Chondrocyte (in vitro differentiated cells): ENCODE results near the gene MRPS14. TPM values are rescaled to one million over a fixed set of nuclear protein-coding genes. Genes with fewer than 3 reads are reported as not detected.

Experiments used
- DNase-seq: peaks from one replicate; pipeline ENCODE4 v3.0.0; 2021; ENCODE audit warnings: mixed read lengths, low spot score
- H3K27ac Mint-ChIP-seq: one replicate; pipeline ENCODE4 v1.8.0; 2021; ENCODE audit warnings: mild to moderate bottlenecking, moderate library complexity, mixed read lengths; ENCODE audit not compliant: unreplicated experiment
- H3K27me3 Mint-ChIP-seq: 2 replicates; pipeline ENCODE4 v1.8.0; 2021; ENCODE audit warnings: low read depth, mixed read lengths
- H3K36me3 Mint-ChIP-seq: 2 replicates; pipeline ENCODE4 v1.8.0; 2021; ENCODE audit warnings: low read depth, mixed read lengths
- H3K4me1 Mint-ChIP-seq: 2 replicates; pipeline ENCODE4 v1.8.0; 2021; ENCODE audit warnings: low read depth, mild to moderate bottlenecking, mixed read lengths
- H3K4me3 Mint-ChIP-seq: one replicate; pipeline ENCODE4 v1.8.0; 2021; ENCODE audit warnings: mild to moderate bottlenecking, moderate library complexity, mixed read lengths; ENCODE audit not compliant: unreplicated experiment
- H3K9me3 Mint-ChIP-seq: 2 replicates; pipeline ENCODE4 v1.8.0; 2021; ENCODE audit warnings: low read depth, mixed read lengths
- CTCF ChIP-seq: fragments of 200-600 bp; sonication (generic); IDR thresholded peaks from 2 replicates; pipeline ENCODE4 v1.5.0; 2021; ENCODE audit warnings: antibody characterized with exemption, mild to moderate bottlenecking, moderate library complexity
- total RNA-seq: library from RNA; stranded (reverse); gene quantifications from 3 replicates; pipeline ENCODE4 v1.2.1, GENCODE V29; 2021

Gene MRPS14
- total RNA-seq, 1 donor from 2014 or later = 22.1 TPM

DNA sequence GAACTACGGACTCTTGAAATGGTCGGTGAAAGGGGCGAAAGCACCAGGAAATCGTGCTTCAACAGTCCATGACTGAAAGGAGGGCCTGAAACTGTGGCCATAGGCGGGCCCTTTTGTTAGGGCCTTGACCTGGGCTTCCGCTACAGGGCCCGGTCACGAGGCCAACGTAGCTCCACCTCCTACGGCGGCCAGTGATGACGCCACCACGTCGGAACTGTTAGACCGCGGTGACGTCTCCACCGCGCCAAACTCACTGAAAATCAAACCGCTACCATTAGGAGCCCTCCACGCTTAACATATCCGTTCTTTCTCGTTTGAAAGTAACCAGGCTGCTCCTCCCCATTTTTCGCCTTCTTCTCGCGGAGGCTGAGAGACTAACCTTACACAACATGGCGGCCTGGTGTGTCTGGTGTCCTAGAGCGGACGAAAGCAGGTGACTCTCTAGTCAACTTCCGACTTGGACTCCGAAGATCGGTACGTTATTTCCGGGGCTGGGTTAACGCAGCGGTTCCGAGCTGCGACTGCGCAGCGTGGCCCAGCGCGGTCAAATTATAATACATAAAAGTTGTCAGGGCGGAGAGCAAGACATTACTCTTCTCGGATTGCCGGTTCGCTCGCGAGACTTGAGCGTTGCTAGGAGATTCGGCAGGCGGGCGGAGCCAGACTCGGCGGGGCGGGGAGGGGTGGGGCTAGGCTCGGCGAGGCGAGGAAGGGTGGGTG is 23.8 kb downstream of the MRPS14 start:
- DNase-seq = peak; percentile 97
- Mint-ChIP-seq H3K27ac (no peak overlapping the region), H3K4me3 (no peak overlapping the region), H3K4me1 (peaks cover 40% of the 10 kb centered on the region), H3K36me3 (no peaks in the 10 kb centered on the region), H3K9me3 (no peaks in the 10 kb centered on the region), H3K27me3 (no peaks in the 10 kb centered on the region)
- no peak for TF ChIP-seq CTCF

GRCh38 chr1:174998569-174999215 is 24.5 kb downstream of the MRPS14 start:
- peaks cover 39% of the 10 kb centered on the region for H3K4me1 Mint-ChIP-seq
- H3K9me3 Mint-ChIP-seq = no peaks in the 10 kb centered on the region
- peak; percentile 97 for TF ChIP-seq CTCF
- H3K27me3 Mint-ChIP-seq = no peaks in the 10 kb centered on the region
- H3K36me3 Mint-ChIP-seq = no peaks in the 10 kb centered on the region
- H3K27ac Mint-ChIP-seq = no peak overlapping the region
- DNase-seq = no peak
- H3K4me3 Mint-ChIP-seq = no peak overlapping the region

DNA sequence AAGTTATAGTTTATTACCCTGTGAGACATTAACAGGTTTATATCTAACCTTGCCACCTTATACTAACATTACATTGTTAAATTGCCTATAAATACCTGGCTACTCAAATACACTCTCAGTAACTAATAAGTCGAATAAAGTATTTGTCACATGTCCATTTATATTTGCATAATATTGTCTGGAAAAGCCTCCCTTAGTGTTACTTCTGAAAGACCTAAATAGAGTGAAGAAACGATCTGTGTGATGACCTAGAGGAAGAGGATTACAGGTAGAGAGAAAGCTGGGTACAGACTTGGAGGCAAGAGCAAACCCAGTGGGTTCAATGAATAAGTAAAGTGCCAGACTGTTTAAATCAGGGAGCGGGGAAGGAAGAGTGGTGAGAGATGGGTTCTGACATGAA is 26.2 kb downstream of the MRPS14 start:
- H3K27ac Mint-ChIP-seq = no peak overlapping the region
- no peaks in the 10 kb centered on the region for H3K36me3 Mint-ChIP-seq
- H3K27me3 Mint-ChIP-seq = no peaks in the 10 kb centered on the region
- H3K4me1 Mint-ChIP-seq = peaks cover 27% of the 10 kb centered on the region
- no peak for DNase-seq
- H3K9me3 Mint-ChIP-seq = no peaks in the 10 kb centered on the region
- no peak for TF ChIP-seq CTCF
- no peak overlapping the region for H3K4me3 Mint-ChIP-seq

- Mint-ChIP-seq H3K36me3 (no peaks in the 10 kb centered on the region), H3K9me3 (no peaks in the 10 kb centered on the region), H3K27me3 (no peaks in the 10 kb centered on the region), H3K27ac (peak overlapping the region; percentile 22), H3K4me3 (no peak overlapping the region), H3K4me1 (peaks cover 24% of the 10 kb centered on the region)
- DNase-seq = no peak
- TF ChIP-seq CTCF = no peak
Measured at GRCh38 chr1:174996476-174996875, 26.7 kb downstream of the MRPS14 start.

- no peaks in the 10 kb centered on the region for H3K27me3 Mint-ChIP-seq
- TF ChIP-seq CTCF = no peak
- H3K36me3 Mint-ChIP-seq = no peaks in the 10 kb centered on the region
- H3K27ac Mint-ChIP-seq = no peak overlapping the region
- no peaks in the 10 kb centered on the region for H3K9me3 Mint-ChIP-seq
- peaks cover 18% of the 10 kb centered on the region for H3K4me1 Mint-ChIP-seq
- no peak overlapping the region for H3K4me3 Mint-ChIP-seq
- DNase-seq = no peak
Measured at GRCh38 chr1:174995916-174996315, 27.3 kb downstream of the MRPS14 start.
